GM18526 (cell line): ENCODE measurements around the gene KRT3.

Source experiments
- POLR2A ChIP-seq: IDR thresholded peaks from 3 replicates; pipeline ENCODE4 v1.6.1; 2011; ENCODE audit not compliant: insufficient read length; ENCODE audit errors: extremely low read depth

Gene KRT3

GRCh38 chr12:52788876-52789636, 6.9 kb downstream of the KRT3 start:
- no peak for TF ChIP-seq POLR2A

- TF ChIP-seq POLR2A = no peak
Observed at GRCh38 chr12:52788192-52788875, 7.6 kb downstream of the KRT3 start.

- no peak for TF ChIP-seq POLR2A
Observed at GRCh38 chr12:52787324-52788191, 8.4 kb downstream of the KRT3 start.

- no peak for TF ChIP-seq POLR2A
Observed at GRCh38 chr12:52784909-52785308, 11.0 kb downstream of the KRT3 start.

GRCh38 chr12:52783563-52784316, 12.2 kb downstream of the KRT3 start:
- no peak for TF ChIP-seq POLR2A

GRCh38 chr12:52782502-52782901, 13.4 kb downstream of the KRT3 start:
- TF ChIP-seq POLR2A = no peak

- no peak for TF ChIP-seq POLR2A
Observed at GRCh38 chr12:52781399-52782082, 14.4 kb downstream of the KRT3 start.

- no peak for TF ChIP-seq POLR2A
Observed at GRCh38 chr12:52779914-52780313, 16.0 kb downstream of the KRT3 start.

- TF ChIP-seq POLR2A = no peak
Observed at GRCh38 chr12:52778833-52779232, 17.1 kb downstream of the KRT3 start.

GRCh38 chr12:52777566-52777965, 18.4 kb downstream of the KRT3 start:
- TF ChIP-seq POLR2A = no peak

GRCh38 chr12:52776913-52777395, 19.0 kb downstream of the KRT3 start, which contains the start of gene KRT76:
KRT76 (minus strand) TSS chr12:52777345; CDS start chr12:52777291, 54 bp downstream.
- TF ChIP-seq POLR2A = no peak

GRCh38 chr12:52776435-52776834, 19.5 kb downstream of the KRT3 start:
- no peak for TF ChIP-seq POLR2A

- TF ChIP-seq POLR2A = no peak
Observed at GRCh38 chr12:52774629-52775250, 21.2 kb downstream of the KRT3 start.

GRCh38 chr12:52772772-52773171, 23.1 kb downstream of the KRT3 start:
- TF ChIP-seq POLR2A = no peak

GRCh38 chr12:52772188-52772587, 23.7 kb downstream of the KRT3 start:
- TF ChIP-seq POLR2A = no peak
